ENCODE results near the gene ZNF408. TPM values are rescaled to one million over a fixed set of nuclear protein-coding genes. Genes with fewer than 3 reads are reported as not detected.

ZNF408 gene
- polyA plus RNA-seq, 1 donor from 2014 or later, result 9.1 TPM

DNA sequence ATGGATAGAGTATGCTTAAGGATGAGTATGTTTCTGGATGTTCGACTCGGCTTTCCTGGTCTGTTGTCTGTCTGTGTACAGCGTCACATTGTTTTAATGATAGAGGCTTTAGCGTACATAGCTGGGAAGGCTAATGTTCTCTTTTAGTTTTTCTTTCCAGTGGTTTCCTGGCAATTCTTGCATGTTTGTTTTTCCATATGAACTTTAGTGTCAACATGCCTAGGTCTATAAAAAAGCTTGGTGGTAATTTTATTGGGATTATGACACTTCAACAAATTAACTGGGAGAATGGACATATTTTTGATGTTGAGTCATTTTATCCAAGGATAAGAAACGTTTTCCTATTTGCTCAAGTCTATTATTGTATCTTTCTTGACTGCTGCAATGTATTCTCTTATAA lies 35.8 kb downstream of the ZNF408 start:
- H3K27ac ChIP-seq (ENCODE audit: low read length), result no peak overlapping the region
- no peaks in the 10 kb centered on the region for H3F3A ChIP-seq (ENCODE audit: insufficient read depth, low read length, poor library complexity, severe bottlenecking)
- H3K27me3 ChIP-seq (ENCODE audit: insufficient read depth, low read depth, low read length), result no peaks in the 10 kb centered on the region
- H3K79me2 ChIP-seq (replicated peaks; ENCODE audit: insufficient read depth, low read length), result no peaks in the 10 kb centered on the region
- no peak overlapping the region for H2AFZ ChIP-seq (ENCODE audit: low read depth, low read length)
- H3K9me3 ChIP-seq (ENCODE audit: low read length), result no peaks in the 10 kb centered on the region
- H3K36me3 ChIP-seq (ENCODE audit: insufficient read depth, low read length), result no peaks in the 10 kb centered on the region
- H3K4me3 ChIP-seq (ENCODE audit: low read length), result no peak overlapping the region
- TF ChIP-seq EZH2 (IDR thresholded peaks at IDR 0.05; ENCODE audit: borderline replicate concordance, insufficient read depth, low read length, poor library complexity, severe bottlenecking), result no peak
- TF ChIP-seq EP300 (conservative IDR thresholded peaks at IDR 0.05; ENCODE audit: poor library complexity, severe bottlenecking), result no peak
- no peak for TF ChIP-seq SMC3 (conservative IDR thresholded peaks at IDR 0.05; ENCODE audit: poor library complexity)
- no peak overlapping the region for H3K4me2 ChIP-seq (ENCODE audit: low read length)
- no peak overlapping the region for H3K9ac ChIP-seq (ENCODE audit: low read length)
- H3K9me2 ChIP-seq (ENCODE audit: insufficient read depth, low read length), result no peaks in the 10 kb centered on the region
- no peaks in the 10 kb centered on the region for H4K20me1 ChIP-seq (ENCODE audit: insufficient read depth)

GRCh38 chr11:46737699-46738098 lies 36.9 kb downstream of the ZNF408 start:
- Histone ChIP-seq H2AFZ (ENCODE audit: low read depth, low read length) (no peak overlapping the region), H3K9me3 (ENCODE audit: low read length) (no peaks in the 10 kb centered on the region), H3K79me2 (replicated peaks; ENCODE audit: insufficient read depth, low read length) (no peaks in the 10 kb centered on the region), H3K4me3 (ENCODE audit: low read length) (no peak overlapping the region), H3K27ac (ENCODE audit: low read length) (no peak overlapping the region), H3F3A (ENCODE audit: insufficient read depth, low read length, poor library complexity, severe bottlenecking) (no peaks in the 10 kb centered on the region), H3K27me3 (ENCODE audit: insufficient read depth, low read depth, low read length) (no peaks in the 10 kb centered on the region), H4K20me1 (ENCODE audit: insufficient read depth) (no peaks in the 10 kb centered on the region), H3K9me2 (ENCODE audit: insufficient read depth, low read length) (no peaks in the 10 kb centered on the region), H3K9ac (ENCODE audit: low read length) (no peak overlapping the region), H3K4me2 (ENCODE audit: low read length) (no peak overlapping the region), H3K36me3 (ENCODE audit: insufficient read depth, low read length) (no peaks in the 10 kb centered on the region)
- TF ChIP-seq EZH2 (IDR thresholded peaks at IDR 0.05; ENCODE audit: borderline replicate concordance, insufficient read depth, low read length, poor library complexity, severe bottlenecking) (no peak), RAD21 (conservative IDR thresholded peaks at IDR 0.05) (no peak), MXI1 (conservative IDR thresholded peaks at IDR 0.05; ENCODE audit: poor library complexity, severe bottlenecking) (no peak), POLR2AphosphoS5 (IDR thresholded peaks at IDR 0.05) (no peak), SMC3 (conservative IDR thresholded peaks at IDR 0.05; ENCODE audit: poor library complexity) (no peak), EP300 (conservative IDR thresholded peaks at IDR 0.05; ENCODE audit: poor library complexity, severe bottlenecking) (no peak), TAF1 (IDR thresholded peaks at IDR 0.05; ENCODE audit: low read depth) (no peak)
- TF ChIP-seq, protein P1, sequence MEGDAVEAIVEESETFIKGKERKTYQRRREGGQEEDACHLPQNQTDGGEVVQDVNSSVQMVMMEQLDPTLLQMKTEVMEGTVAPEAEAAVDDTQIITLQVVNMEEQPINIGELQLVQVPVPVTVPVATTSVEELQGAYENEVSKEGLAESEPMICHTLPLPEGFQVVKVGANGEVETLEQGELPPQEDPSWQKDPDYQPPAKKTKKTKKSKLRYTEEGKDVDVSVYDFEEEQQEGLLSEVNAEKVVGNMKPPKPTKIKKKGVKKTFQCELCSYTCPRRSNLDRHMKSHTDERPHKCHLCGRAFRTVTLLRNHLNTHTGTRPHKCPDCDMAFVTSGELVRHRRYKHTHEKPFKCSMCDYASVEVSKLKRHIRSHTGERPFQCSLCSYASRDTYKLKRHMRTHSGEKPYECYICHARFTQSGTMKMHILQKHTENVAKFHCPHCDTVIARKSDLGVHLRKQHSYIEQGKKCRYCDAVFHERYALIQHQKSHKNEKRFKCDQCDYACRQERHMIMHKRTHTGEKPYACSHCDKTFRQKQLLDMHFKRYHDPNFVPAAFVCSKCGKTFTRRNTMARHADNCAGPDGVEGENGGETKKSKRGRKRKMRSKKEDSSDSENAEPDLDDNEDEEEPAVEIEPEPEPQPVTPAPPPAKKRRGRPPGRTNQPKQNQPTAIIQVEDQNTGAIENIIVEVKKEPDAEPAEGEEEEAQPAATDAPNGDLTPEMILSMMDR (IDR thresholded peaks at IDR 0.05; ENCODE audit: poor library complexity, severe bottlenecking), result no peak
- TF ChIP-seq, protein P2, sequence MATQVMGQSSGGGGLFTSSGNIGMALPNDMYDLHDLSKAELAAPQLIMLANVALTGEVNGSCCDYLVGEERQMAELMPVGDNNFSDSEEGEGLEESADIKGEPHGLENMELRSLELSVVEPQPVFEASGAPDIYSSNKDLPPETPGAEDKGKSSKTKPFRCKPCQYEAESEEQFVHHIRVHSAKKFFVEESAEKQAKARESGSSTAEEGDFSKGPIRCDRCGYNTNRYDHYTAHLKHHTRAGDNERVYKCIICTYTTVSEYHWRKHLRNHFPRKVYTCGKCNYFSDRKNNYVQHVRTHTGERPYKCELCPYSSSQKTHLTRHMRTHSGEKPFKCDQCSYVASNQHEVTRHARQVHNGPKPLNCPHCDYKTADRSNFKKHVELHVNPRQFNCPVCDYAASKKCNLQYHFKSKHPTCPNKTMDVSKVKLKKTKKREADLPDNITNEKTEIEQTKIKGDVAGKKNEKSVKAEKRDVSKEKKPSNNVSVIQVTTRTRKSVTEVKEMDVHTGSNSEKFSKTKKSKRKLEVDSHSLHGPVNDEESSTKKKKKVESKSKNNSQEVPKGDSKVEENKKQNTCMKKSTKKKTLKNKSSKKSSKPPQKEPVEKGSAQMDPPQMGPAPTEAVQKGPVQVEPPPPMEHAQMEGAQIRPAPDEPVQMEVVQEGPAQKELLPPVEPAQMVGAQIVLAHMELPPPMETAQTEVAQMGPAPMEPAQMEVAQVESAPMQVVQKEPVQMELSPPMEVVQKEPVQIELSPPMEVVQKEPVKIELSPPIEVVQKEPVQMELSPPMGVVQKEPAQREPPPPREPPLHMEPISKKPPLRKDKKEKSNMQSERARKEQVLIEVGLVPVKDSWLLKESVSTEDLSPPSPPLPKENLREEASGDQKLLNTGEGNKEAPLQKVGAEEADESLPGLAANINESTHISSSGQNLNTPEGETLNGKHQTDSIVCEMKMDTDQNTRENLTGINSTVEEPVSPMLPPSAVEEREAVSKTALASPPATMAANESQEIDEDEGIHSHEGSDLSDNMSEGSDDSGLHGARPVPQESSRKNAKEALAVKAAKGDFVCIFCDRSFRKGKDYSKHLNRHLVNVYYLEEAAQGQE (IDR thresholded peaks at IDR 0.05; ENCODE audit: borderline replicate concordance), result no peak
